CD4-positive, alpha-beta memory T cell (primary cell): ENCODE measurements around the gene CCDC102A. TPM values are rescaled to one million over a fixed set of nuclear protein-coding genes. Genes with fewer than 3 reads are reported as not detected.

ENCODE experiments used
- CTCF ChIA-PET: fragments of 350-600 bp; sonication (Branson Sonifier 250); formaldehyde crosslinking; loops from one replicate; lab custom pipeline; 2021; ENCODE audit warnings: inconsistent platforms; ENCODE audit not compliant: partially characterized antibody; lab: Charles Lee
- POLR2A ChIA-PET: fragments of 350-600 bp; sonication (Branson Sonifier 250); formaldehyde crosslinking; loops from one replicate; lab custom pipeline; 2021; ENCODE audit not compliant: partially characterized antibody; lab: Charles Lee
- DNase-seq, 5 donors: peaks; one replicate each; pipeline versions ENCODE4 v3.0.0 to v3.0.0-alpha.2; 2020 to 2022; ENCODE audit warnings: mixed read lengths in 1 of 5
- H3K27ac ChIP-seq: one replicate; pipeline ENCODE4 v1.7.0; 2013; ENCODE audit warnings: low read depth, low read length
- H3K27me3 ChIP-seq: 2 replicates; pipeline ENCODE4 v1.7.0; 2013; ENCODE audit warnings: mild to moderate bottlenecking, low read length, moderate library complexity; ENCODE audit not compliant: insufficient read depth
- H3K36me3 ChIP-seq: 2 replicates; pipeline ENCODE4 v1.7.0; 2013; ENCODE audit warnings: mild to moderate bottlenecking, low read length, moderate library complexity; ENCODE audit not compliant: insufficient read depth
- H3K4me1 ChIP-seq: 2 replicates; pipeline ENCODE4 v1.7.0; 2013; ENCODE audit warnings: mild to moderate bottlenecking, low read length, moderate library complexity; ENCODE audit not compliant: insufficient read depth
- H3K4me3 ChIP-seq, 2 donors: one replicate each; pipeline ENCODE4 v1.7.0; 2013; ENCODE audit warnings: low read length in 2 of 2, mild to moderate bottlenecking in 1 of 2
- H3K9me3 ChIP-seq, 2 donors: one replicate each; pipeline ENCODE4 v1.7.0; 2013; ENCODE audit warnings: low read length in 2 of 2, control low read depth in 1 of 2; ENCODE audit not compliant: control insufficient read depth in 1 of 2
- H3K27ac Mint-ChIP-seq, 7 donors: one replicate each; pipeline ENCODE4 v1.8.0; 2020 to 2021; ENCODE audit warnings: mixed read lengths in 7 of 7, mild to moderate bottlenecking in 6 of 7, inconsistent platforms in 3 of 7, moderate library complexity in 3 of 7
- H3K27me3 Mint-ChIP-seq, 2 donors: one replicate each; pipeline ENCODE4 v1.8.0; 2020 to 2021; ENCODE audit warnings: mixed read lengths in 2 of 2
- H3K36me3 Mint-ChIP-seq, 2 donors: one replicate each; pipeline ENCODE4 v1.8.0; 2020 to 2021; ENCODE audit warnings: mixed read lengths in 2 of 2, inconsistent platforms in 1 of 2, mild to moderate bottlenecking in 1 of 2
- H3K4me1 Mint-ChIP-seq, 4 donors: one replicate each; pipeline ENCODE4 v1.8.0; 2020 to 2021; ENCODE audit warnings: mixed read lengths in 4 of 4, mild to moderate bottlenecking in 1 of 4
- H3K4me3 Mint-ChIP-seq, 8 donors: one replicate each; pipeline ENCODE4 v1.8.0; 2020 to 2021; ENCODE audit warnings: mixed read lengths in 8 of 8, mild to moderate bottlenecking in 7 of 8, moderate library complexity in 6 of 8, inconsistent platforms in 3 of 8
- H3K9me3 Mint-ChIP-seq, 8 donors: one replicate each; pipeline ENCODE4 v1.8.0; 2020 to 2021; ENCODE audit warnings: mixed read lengths in 8 of 8, mild to moderate bottlenecking in 5 of 8, inconsistent platforms in 3 of 8, moderate library complexity in 1 of 8
- intact Hi-C: fragments of 100-400 bp; cut with micrococcal nuclease; formaldehyde crosslinking; loops from one replicate; pipeline ENCODE4 v1.15.1; 2023
- polyA plus RNA-seq, 2 donors: library from polyadenylated mRNA; unstranded; fragments of 300-500 nt; fragmentation: Illumina TruSeq; gene quantifications; one replicate each; pipeline ENCODE4 v1.2.3, GENCODE V29; 2021
- total RNA-seq, 2 experiments: library from RNA; stranded (reverse); gene quantifications; one replicate each; pipeline ENCODE4 v1.2.3, GENCODE V29; 2021

The CCDC102A gene
- total and polyA plus RNA-seq, 4 experiments from 2014 or later, result 1.2 to 9.9 (median 5.1) TPM

DNA sequence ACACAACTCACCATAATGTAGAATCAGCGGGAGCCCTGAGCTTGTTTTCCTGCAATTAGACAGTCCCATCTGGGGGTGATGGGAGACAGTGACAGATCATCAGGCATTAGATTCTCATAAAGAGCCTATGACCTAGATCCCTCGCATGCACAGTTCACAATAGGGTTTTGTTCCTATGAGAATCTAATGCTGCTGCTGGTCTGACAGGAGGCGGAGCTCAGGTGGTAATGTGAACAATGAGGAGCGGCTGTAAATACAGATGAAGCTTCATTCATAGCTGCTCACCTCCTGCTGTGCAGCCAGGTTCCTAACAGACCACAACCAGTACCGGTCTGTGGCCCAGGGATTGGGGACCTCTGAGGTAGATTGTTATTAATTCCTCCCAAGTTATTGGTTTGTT, 47.1 kb downstream of the CCDC102A start:
- no peak overlapping the region for H3K4me3 Mint-ChIP-seq
- H3K4me1 Mint-ChIP-seq, result peaks cover 11 to 27% (median 21%) of the 10 kb centered on the region in 4 donors
- DNase-seq, result no peak
- intact Hi-C loops, result no loop called here
- H3K36me3 ChIP-seq, result no peaks in the 10 kb centered on the region
- no peak overlapping the region for H3K27ac Mint-ChIP-seq
- no peaks in the 10 kb centered on the region for H3K9me3 Mint-ChIP-seq
- H3K27me3 Mint-ChIP-seq, result peaks cover 0 to 5% of the 10 kb centered on the region in 2 donors
- H3K36me3 Mint-ChIP-seq, result no peaks in the 10 kb centered on the region
- no peak overlapping the region for H3K4me3 ChIP-seq
- H3K4me1 ChIP-seq, result peaks cover 17% of the 10 kb centered on the region
- ChIA-PET POLR2A (no interaction called here), CTCF (interaction anchor here (0.8 to 1.5 kb wide), 2 partner anchors 14 to 27 kb away, joined by 3 to 5 read pairs; partner anchors contain the start of gene POLR2C)
- H3K9me3 ChIP-seq, result no peaks in the 10 kb centered on the region
- H3K27me3 ChIP-seq, result no peaks in the 10 kb centered on the region
- H3K27ac ChIP-seq, result no peak overlapping the region

DNA sequence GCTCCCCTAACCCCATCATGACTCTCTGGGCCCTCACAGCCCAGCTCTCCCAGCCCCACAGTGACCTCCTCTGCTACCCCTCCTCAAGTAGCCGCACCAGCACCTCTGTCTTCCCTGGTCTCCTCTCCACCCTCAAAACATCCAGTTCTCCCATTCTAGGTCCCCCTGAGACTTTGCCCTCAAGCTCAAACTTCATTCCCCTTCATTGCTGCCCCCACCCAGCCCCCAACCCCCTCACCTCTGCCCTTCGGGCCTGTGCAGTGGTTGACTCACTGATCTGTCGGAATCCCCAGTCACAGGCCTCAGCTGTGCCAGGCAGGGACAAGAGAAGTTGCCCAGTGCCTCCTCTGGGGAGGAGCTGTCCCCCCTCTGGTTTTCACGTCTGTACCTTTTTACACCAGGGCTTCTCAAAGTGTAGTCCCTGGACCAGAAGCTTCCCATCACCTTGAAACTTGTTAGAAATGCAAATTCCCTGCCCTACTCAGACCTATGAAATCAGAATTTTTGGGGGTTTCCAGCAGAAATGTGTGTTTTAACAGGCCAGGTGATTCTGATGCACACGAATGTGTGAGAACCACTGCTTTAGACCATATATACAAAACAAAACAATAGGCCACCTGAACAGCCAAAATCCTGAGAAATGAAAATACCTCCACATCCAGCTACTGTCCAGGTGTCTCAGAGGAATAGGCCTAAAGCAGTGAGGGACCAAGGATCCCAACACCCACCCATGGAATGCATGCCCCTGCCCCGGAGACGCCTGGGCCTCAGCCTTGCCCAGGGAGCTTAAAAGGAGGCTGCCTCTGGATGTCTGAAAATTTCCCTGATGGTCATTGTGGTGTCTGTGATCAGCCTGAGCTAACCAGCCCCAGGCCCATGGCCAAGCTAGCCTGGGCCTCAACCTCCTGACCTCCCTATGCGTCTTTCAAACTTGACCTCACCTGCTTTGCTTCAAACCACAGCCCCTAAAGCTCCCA, 49.2 kb downstream of the CCDC102A start:
- Histone ChIP-seq H3K27ac (no peak overlapping the region), H3K4me3 (peak overlapping the region in 1 of 2 donors; percentile 35)

DNA sequence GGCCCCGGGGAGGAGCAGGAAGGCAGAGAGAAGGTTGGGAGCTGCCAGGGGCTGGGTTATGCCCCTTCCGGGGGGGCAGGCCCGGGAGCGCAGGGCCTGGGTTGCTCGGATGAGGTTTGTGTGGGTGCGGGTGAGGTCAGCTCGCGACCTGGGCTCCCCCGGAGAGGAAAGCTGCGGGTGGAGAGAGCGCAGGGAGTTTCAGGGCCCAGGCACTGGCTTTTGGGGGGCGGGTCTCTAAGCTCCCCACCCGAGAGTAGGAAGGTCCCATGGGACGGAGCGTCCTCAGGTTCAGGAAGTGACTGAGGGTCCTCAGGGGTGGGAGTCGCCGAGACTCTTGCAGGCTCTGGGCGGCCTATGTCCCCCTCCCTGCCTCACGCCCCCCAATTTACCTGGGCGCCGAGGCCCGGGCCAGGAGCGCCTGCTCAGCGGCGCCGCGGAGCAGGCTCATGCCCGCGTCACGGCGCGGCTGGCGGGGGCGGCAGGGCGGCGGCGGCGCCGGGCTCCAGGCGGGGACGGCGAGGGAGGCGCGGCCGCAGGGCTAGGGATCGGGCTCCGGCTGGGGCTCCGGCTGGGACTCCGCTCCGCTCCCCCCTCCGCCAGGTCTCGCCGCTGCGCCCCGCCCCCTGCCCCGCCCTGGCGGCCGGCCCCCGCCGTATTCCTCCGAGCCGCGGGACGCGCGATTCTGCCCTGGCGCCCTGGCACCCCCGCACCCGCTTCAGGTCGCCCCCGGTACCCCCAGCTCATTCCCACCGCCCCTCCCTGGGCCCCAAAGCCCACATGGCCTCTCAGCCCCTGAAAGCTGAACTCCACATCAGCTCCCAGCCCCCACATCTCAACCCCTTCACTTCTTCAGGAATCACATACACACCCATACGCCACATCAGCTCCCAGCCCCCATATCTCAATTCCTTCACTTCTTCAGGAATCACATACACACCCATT, 50.2 kb downstream of the CCDC102A start, which contains the start of gene DOK4:
TSS of gene DOK4 (minus strand) at position 578 of the 942 bp plus-strand sequence. CDS start 6,986 bp downstream, outside the sequence.
- no peaks in the 10 kb centered on the region for H3K27me3 Mint-ChIP-seq
- peak within 1 kb of the TSS; percentile 36 for H3K27ac ChIP-seq
- no peaks in the 10 kb centered on the region for H3K9me3 ChIP-seq
- no peaks in the 10 kb centered on the region for H3K27me3 ChIP-seq
- ChIA-PET POLR2A (interaction anchor here (1.0 to 2.7 kb wide), 10 partner anchors 11 to 55 kb away, joined by 3 to 31 read pairs (median 4); partner anchors contain the start of genes CCDC102A, CIAPIN1, COQ9 and POLR2C), CTCF (interaction anchor here (1.5 to 4.0 kb wide), 4 partner anchors 12 to 51 kb away, joined by 7 to 22 read pairs (median 12); partner anchors contain the start of genes CCDC102A and POLR2C)
- peak within 1 kb of the TSS in 1 of 2 donors; percentile 55 for H3K4me3 ChIP-seq
- peak within 1 kb of the TSS; percentile 82 to 90 (median 86) for H3K4me3 Mint-ChIP-seq
- intact Hi-C loops, result loop anchor here (1.0 kb wide), 3 partner anchors 10 to 50 kb away; partner anchors contain the start of genes CCDC102A, CIAPIN1 and COQ9
- H3K4me1 Mint-ChIP-seq, result peaks cover 11 to 27% (median 21%) of the 10 kb centered on the region in 4 donors
- H3K36me3 Mint-ChIP-seq, result no peaks in the 10 kb centered on the region
- H3K4me1 ChIP-seq, result peaks cover 17% of the 10 kb centered on the region
- H3K9me3 Mint-ChIP-seq, result no peaks in the 10 kb centered on the region
- no peaks in the 10 kb centered on the region for H3K36me3 ChIP-seq
- peak; percentile 65 to 72 (median 69) for DNase-seq
- H3K27ac Mint-ChIP-seq, result peak within 1 kb of the TSS in 5 of 7 donors; percentile 44 to 81 (median 77)

More for the DNA sequence above, 49.2 kb downstream of the CCDC102A start:
- peaks cover 17% of the 10 kb centered on the region for H3K4me1 ChIP-seq
- H3K27me3 ChIP-seq, result no peaks in the 10 kb centered on the region
- ChIA-PET CTCF (interaction anchor here (1.2 to 4.0 kb wide), 6 partner anchors 13 to 69 kb away, joined by 5 to 22 read pairs (median 8); partner anchors contain the start of genes CCDC102A and POLR2C), POLR2A (interaction anchor here (1.0 to 2.7 kb wide), 8 partner anchors 12 to 187 kb away, joined by 3 to 31 read pairs (median 4); partner anchors contain the start of genes CCDC102A, CIAPIN1, COQ9 and POLR2C)
- intact Hi-C loops, result loop anchor here (1.0 kb wide), 3 partner anchors 11 to 49 kb away; partner anchors contain the start of genes CCDC102A, CIAPIN1 and COQ9
- Mint-ChIP-seq H3K4me1 (peaks cover 11 to 27% (median 21%) of the 10 kb centered on the region in 4 donors), H3K9me3 (no peaks in the 10 kb centered on the region), H3K4me3 (peak overlapping the region; percentile 77 to 83 (median 80)), H3K27me3 (peaks cover 0 to 1% of the 10 kb centered on the region in 2 donors), H3K27ac (peak overlapping the region in 5 of 7 donors; percentile 44 to 77 (median 46)), H3K36me3 (no peaks in the 10 kb centered on the region)
- DNase-seq, result no peak
- H3K9me3 ChIP-seq, result no peaks in the 10 kb centered on the region
- no peaks in the 10 kb centered on the region for H3K36me3 ChIP-seq

DNA sequence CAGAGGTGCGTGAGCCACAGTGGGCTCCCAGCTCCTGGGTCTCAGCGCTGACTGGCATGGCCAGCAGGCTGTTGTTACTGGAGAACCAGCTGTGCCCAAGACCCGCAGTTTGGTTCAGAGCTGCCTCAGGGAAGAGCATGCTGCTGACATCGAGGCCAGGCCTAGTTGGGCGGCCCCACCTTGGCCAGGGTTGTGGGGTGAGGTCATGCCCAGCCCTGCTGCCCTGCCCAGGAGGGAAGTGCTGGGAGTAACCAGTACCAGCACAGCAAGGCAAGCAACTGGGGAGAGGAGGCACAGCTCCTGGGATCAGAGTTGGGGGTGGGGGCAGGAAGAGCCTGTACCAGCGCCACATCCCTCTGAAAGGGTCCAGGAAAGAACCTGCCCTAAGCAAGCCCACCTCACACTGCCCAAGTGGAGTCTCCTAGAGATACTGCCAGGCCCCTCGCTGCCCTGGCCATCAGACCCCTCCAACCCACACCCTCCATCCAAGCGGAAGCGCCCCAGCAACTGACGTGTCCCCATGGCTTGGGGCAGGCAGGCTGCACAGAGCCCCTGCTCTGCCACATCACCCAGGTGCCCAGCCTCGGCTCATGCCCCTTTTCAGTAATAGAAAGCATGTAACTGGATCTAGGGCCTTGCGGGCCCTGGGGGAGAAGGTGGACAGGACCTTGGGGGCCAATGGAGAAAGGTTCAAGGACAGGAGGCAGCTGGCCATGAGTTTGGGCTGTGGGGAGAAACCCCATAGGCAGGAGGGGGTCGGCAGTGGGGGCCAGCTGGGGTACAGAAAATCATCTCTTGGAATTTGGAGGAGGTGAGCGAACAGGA, 51.1 kb downstream of the CCDC102A start:
- no peaks in the 10 kb centered on the region for H3K27me3 ChIP-seq
- Mint-ChIP-seq H3K27me3 (no peaks in the 10 kb centered on the region), H3K4me1 (peaks cover 11 to 27% (median 21%) of the 10 kb centered on the region in 4 donors), H3K4me3 (peak overlapping the region; percentile 82 to 90 (median 86)), H3K27ac (peak overlapping the region in 5 of 7 donors; percentile 27 to 81 (median 70)), H3K9me3 (no peaks in the 10 kb centered on the region), H3K36me3 (no peaks in the 10 kb centered on the region)
- peaks cover 17% of the 10 kb centered on the region for H3K4me1 ChIP-seq
- ChIA-PET CTCF (interaction anchor here (0.6 to 4.0 kb wide), 4 partner anchors 23 to 852 kb away, joined by 3 to 22 read pairs (median 12); partner anchors contain the start of genes CCDC102A and POLR2C), POLR2A (interaction anchor here (1.0 to 2.7 kb wide), 7 partner anchors 12 to 56 kb away, joined by 3 to 31 read pairs (median 6); partner anchors contain the start of genes CCDC102A, CIAPIN1, COQ9 and POLR2C)
- DNase-seq, result no peak
- H3K36me3 ChIP-seq, result no peaks in the 10 kb centered on the region
- peak overlapping the region in 1 of 2 donors; percentile 55 for H3K4me3 ChIP-seq
- H3K27ac ChIP-seq, result no peak overlapping the region
- no peaks in the 10 kb centered on the region for H3K9me3 ChIP-seq
- intact Hi-C loops, result no loop called here

DNA sequence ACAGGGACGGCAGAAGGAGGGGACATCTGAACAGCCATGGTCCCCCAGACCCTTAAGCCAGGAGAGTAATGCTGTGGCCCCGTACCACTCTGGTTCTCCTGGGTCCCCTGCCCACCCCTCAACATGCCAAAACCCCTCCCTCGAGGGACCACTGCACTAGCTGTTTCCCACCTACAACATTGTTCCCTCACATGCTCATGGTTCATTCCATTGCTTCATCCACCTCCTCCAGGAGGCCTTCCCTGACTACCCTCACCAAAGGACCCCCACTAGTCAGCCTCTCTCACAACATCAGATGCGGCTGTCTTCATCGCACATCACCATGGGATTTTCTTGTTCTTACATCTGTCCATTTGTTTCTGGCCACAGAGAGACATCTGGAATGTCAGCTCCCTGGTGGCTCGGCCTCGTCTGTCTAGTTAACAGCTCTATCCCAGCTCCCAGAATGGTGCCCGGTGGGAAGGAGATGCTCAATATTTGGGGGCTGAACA, 51.8 kb downstream of the CCDC102A start:
- no peaks in the 10 kb centered on the region for H3K27me3 ChIP-seq
- Mint-ChIP-seq H3K4me3 (peak overlapping the region in 5 of 8 donors; percentile 22 to 90 (median 70)), H3K36me3 (no peaks in the 10 kb centered on the region), H3K4me1 (peaks cover 11 to 27% (median 21%) of the 10 kb centered on the region in 4 donors), H3K27ac (peak overlapping the region in 3 of 7 donors; percentile 61 to 72 (median 71)), H3K9me3 (no peaks in the 10 kb centered on the region), H3K27me3 (no peaks in the 10 kb centered on the region)
- H3K36me3 ChIP-seq, result no peaks in the 10 kb centered on the region
- H3K4me1 ChIP-seq, result peaks cover 17% of the 10 kb centered on the region
- no peak overlapping the region for H3K27ac ChIP-seq
- H3K4me3 ChIP-seq, result no peak overlapping the region
- no peaks in the 10 kb centered on the region for H3K9me3 ChIP-seq
- intact Hi-C loops, result no loop called here
- CTCF ChIA-PET, result interaction anchor here (2.2 to 4.0 kb wide), 2 partner anchors 23 to 35 kb away, joined by 9 to 22 read pairs; partner anchors contain the start of gene POLR2C
- POLR2A ChIA-PET, result interaction anchor here (1.5 to 2.2 kb wide), 2 partner anchors 37 to 51 kb away, joined by 4 to 8 read pairs; partner anchors contain the start of genes CIAPIN1 and COQ9
- no peak for DNase-seq
